ENCODE results near the gene SRXN1.
A peak's percentile ranks its signal among the peaks of the same experiment; 100 is the strongest.
"Not testable (repeated sequence)": the region's sequence is repeated elsewhere in the genome, so short reads cannot be mapped to it uniquely, and the experiment has no call there.

Gene SRXN1

DNA sequence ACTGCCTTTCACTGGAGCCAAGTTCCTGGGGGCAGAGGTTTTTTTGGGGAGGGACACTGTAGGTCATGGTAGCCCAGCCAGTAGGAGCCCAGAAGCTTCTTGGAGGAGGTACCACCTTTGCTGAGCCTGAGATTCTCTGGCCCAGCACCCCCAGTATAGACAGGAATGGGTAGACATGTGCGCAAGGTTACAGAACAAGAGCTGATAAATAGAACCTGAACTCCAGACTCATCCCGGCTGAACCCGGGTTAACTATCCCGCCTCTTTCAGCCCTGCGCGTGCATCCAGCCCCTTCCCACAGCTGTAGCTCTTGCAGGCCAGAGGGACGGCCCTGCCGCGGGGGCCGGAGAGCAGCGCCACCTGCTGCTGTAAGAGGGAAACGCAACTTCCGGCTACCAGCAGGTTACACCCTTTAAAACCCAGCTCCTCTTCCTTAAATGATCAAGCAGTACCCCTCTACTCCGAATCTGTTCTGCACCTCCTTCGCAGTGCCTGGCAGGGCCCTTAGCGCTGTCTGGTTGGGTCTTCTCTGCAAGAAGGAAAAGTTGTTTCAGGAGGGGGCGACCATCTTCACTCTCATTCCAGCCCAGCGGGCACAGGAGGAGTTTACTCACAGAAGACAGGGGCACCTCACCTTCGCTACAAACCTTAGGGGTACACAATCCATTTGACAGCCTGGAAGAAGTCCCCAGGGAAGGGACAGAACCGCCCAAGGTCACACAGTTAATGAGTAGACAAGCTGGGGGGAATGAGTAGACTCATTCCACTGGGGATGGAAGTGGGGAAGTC is 7.5 kb downstream of the SRXN1 start:
- H3K36me3 ChIP-seq (ENCODE audit: control insufficient read depth in 2 of 2, insufficient read depth in 2 of 2, low read length in 2 of 2), result peaks cover 22 to 31% of the 10 kb centered on the region in 2 donors
- no peak overlapping the region for H3K4me3 ChIP-seq (ENCODE audit: low read length in 2 of 2)
- H3K27me3 ChIP-seq (ENCODE audit: control insufficient read depth in 1 of 2, insufficient read depth in 2 of 2, low read length in 2 of 2), result peaks cover 4 to 8% of the 10 kb centered on the region in 2 donors
- H3K9ac ChIP-seq (ENCODE audit: low read length in 2 of 2), result no peak overlapping the region
- H3K9me3 ChIP-seq (ENCODE audit: control insufficient read depth in 2 of 2, low read length in 2 of 2), result peaks cover 6 to 7% of the 10 kb centered on the region in 2 donors
- peaks cover 11% of the 10 kb centered on the region for H3K4me1 ChIP-seq (ENCODE audit: control insufficient read depth, insufficient read depth, low read length)
- no peak overlapping the region for H3K27ac ChIP-seq (ENCODE audit: low read length)

DNA sequence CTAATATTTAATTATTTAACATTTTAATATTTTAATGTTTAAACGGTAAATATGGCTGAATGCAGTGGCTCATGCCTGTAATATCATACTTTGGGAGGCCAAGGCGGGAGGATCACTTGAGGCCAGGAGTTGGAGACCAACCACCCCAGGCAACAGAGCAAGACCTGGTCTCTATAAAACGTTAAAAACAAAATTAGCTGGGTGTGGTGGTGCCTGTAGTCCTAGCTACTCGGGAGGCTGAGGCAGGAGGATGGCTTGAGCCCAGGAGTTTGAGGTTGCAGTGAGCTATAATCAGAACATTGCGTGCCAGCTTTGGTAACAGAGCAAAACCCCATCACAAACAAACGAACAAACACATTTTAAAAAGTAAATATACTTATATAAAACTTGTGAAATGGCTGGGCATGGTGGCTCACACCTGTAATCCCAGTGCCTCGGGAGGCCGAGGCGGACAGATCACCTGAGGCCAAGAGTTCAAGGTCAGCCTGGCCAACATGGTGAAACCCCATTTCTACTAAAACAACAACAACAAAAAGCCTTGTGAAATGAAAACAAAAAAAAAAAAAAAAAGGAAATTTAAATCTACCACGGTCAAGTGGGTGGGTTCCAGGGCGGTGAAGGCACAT is 8.2 kb downstream of the SRXN1 start:
- H3K4me1 ChIP-seq (ENCODE audit: control insufficient read depth, insufficient read depth, low read length), result peaks cover 11% of the 10 kb centered on the region
- H3K9ac ChIP-seq (ENCODE audit: low read length in 2 of 2), result no peak overlapping the region
- H3K9me3 ChIP-seq (ENCODE audit: control insufficient read depth in 2 of 2, low read length in 2 of 2), result peaks cover 6 to 7% of the 10 kb centered on the region in 2 donors
- H3K36me3 ChIP-seq (ENCODE audit: control insufficient read depth in 2 of 2, insufficient read depth in 2 of 2, low read length in 2 of 2), result peaks cover 22 to 24% of the 10 kb centered on the region in 2 donors
- H3K27ac ChIP-seq (ENCODE audit: low read length), result no peak overlapping the region
- H3K4me3 ChIP-seq (ENCODE audit: low read length in 2 of 2), result no peak overlapping the region
- H3K27me3 ChIP-seq (ENCODE audit: control insufficient read depth in 1 of 2, insufficient read depth in 2 of 2, low read length in 2 of 2), result peaks cover 4 to 8% of the 10 kb centered on the region in 2 donors

DNA sequence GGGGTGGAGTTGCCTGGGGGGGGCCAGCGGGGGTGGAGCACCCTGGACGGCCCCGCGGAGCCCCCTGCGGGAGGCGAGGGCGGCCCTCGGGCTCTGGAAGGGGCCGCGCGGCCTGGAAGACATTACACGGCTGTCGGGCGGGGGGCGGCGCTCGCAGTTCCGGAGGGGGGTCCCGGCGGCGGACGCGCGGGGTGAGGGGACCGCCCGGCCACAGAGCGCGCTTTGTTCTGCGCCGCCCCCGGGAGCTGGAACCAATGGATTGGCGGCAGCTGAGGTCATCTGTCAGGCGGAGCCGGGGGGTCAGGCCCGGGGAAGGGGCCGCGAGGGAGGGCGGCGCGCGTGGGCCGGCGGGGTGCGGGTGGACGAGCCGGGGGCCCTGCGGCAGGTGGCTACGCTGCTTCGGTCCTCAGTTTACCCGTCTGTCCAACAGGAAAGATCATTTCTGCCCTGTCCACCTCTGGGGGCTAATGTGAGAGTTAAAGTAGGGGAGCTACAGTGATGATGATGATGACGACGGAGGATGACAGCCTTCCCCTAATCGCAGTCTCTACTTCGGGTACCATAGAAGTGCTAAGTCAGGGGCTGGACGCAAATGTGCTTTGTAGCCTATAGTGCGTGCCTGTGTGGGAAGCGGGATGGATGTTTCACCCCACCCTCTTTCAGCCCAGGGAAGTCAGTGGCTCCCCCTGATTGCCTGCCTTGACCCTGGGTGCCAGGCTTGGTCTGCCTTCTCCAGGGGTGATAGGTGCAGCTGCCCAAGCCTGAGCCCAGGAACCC is 10.4 kb downstream of the SRXN1 start:
- peaks cover 7 to 8% of the 10 kb centered on the region in 2 donors for H3K36me3 ChIP-seq (ENCODE audit: control insufficient read depth in 2 of 2, insufficient read depth in 2 of 2, low read length in 2 of 2)
- peaks cover 11% of the 10 kb centered on the region for H3K4me1 ChIP-seq (ENCODE audit: control insufficient read depth, insufficient read depth, low read length)
- H3K4me3 ChIP-seq (ENCODE audit: low read length in 2 of 2), result peak overlapping the region in 1 of 2 donors; percentile 55
- H3K27ac ChIP-seq (ENCODE audit: low read length), result no peak overlapping the region
- peaks cover 4 to 8% of the 10 kb centered on the region in 2 donors for H3K27me3 ChIP-seq (ENCODE audit: control insufficient read depth in 1 of 2, insufficient read depth in 2 of 2, low read length in 2 of 2)
- H3K9me3 ChIP-seq (ENCODE audit: control insufficient read depth in 2 of 2, low read length in 2 of 2), result no peaks in the 10 kb centered on the region
- H3K9ac ChIP-seq (ENCODE audit: low read length in 2 of 2), result no peak overlapping the region

DNA sequence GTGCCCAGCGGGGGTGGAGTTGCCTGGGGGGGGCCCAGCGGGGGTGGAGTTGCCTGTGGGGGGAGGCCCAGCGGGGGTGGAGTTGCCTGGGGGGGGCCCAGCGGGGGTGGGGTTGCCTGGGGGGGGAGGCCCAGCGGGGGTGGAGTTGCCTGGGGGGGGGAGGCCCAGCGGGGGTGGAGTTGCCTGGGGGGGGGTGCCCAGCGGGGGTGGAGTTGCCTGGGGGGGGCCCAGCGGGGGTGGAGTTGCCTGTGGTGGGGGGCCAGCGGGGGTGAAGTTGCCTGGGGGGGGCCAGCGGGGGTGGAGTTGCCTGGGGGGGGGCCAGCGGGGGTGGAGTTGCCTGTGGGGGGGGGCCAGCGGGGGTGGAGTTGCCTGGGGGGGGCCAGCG is 11.0 kb downstream of the SRXN1 start:
- H3K9me3 ChIP-seq (ENCODE audit: control insufficient read depth in 2 of 2, low read length in 2 of 2); H3K4me3 ChIP-seq (ENCODE audit: low read length in 2 of 2); H3K27ac ChIP-seq (ENCODE audit: low read length): not testable (repeated sequence)

DNA sequence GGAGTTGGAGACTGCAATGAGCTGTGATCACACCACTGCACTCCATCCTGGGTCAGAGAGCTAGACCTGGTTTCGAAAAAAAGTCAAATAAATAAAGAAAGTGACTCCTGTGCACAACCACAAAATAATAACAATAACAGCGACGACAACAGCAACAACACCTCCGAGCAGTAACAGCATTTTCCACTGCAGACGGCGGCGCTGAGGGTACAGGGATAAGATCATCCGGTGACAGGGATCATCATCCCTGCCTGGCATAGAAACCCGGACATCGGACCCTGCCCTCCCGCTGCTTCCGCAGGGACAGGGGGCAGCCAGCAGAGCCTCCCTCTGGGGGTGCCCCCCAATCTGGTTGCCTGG is 11.5 kb downstream of the SRXN1 start:
- Histone ChIP-seq H3K9me3 (ENCODE audit: control insufficient read depth in 2 of 2, low read length in 2 of 2) (no peaks in the 10 kb centered on the region), H3K36me3 (ENCODE audit: control insufficient read depth in 2 of 2, insufficient read depth in 2 of 2, low read length in 2 of 2) (no peaks in the 10 kb centered on the region), H3K4me3 (ENCODE audit: low read length in 2 of 2) (no peak overlapping the region), H3K27me3 (ENCODE audit: control insufficient read depth in 1 of 2, insufficient read depth in 2 of 2, low read length in 2 of 2) (peaks cover 5 to 8% of the 10 kb centered on the region in 2 donors), H3K9ac (ENCODE audit: low read length in 2 of 2) (no peak overlapping the region), H3K27ac (ENCODE audit: low read length) (no peak overlapping the region), H3K4me1 (ENCODE audit: control insufficient read depth, insufficient read depth, low read length) (peaks cover 11% of the 10 kb centered on the region)

More for the DNA sequence above, 11.0 kb downstream of the SRXN1 start:
- H3K9ac ChIP-seq (ENCODE audit: low read length in 2 of 2); H3K27me3 ChIP-seq (ENCODE audit: control insufficient read depth in 1 of 2, insufficient read depth in 2 of 2, low read length in 2 of 2); H3K36me3 ChIP-seq (ENCODE audit: control insufficient read depth in 2 of 2, insufficient read depth in 2 of 2, low read length in 2 of 2): not testable (repeated sequence)
- H3K4me1 ChIP-seq (ENCODE audit: control insufficient read depth, insufficient read depth, low read length), result peaks cover 11% of the 10 kb centered on the region

DNA sequence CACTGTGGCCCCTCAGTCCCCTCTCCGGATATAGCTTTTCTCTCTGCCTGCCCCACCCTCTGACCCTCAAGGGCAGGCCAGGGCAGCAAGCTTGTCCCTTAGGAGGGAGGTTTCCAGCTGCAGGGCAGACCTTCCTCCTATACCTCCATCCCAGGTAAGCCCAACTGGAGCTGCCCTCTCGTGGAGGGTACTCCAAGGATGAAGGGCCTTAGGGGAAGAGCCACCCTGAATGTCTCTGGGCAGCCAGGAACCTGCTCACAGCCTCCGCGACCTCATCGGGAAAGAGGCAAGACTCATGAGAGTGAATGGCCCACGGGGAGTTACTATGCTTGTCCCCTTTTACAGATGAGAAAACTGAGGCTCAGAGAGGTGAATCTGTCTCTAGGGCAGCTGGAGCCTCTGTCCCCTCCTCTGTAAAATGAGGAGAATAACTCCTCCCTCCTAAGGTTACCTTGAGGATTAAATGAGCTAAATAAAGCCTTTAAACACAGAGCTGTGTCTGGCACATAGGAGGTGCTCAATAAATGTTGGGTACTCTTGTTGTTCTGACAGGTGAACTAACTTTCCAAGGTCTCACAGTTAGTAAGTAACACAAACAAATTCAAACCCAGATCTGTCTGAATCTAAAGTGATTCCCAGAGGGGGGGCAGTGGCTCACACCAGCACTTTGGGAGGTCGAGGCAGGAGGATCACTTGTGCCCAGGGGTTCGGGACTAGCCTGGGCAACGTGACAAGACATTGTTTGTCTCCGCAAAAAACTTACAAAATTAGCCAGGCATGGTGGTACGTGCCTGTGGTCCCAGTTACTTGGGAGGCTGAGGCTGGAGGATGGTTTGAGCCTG is 12.1 kb downstream of the SRXN1 start:
- no peak overlapping the region for H3K4me3 ChIP-seq (ENCODE audit: low read length in 2 of 2)
- no peak overlapping the region for H3K27ac ChIP-seq (ENCODE audit: low read length)

DNA sequence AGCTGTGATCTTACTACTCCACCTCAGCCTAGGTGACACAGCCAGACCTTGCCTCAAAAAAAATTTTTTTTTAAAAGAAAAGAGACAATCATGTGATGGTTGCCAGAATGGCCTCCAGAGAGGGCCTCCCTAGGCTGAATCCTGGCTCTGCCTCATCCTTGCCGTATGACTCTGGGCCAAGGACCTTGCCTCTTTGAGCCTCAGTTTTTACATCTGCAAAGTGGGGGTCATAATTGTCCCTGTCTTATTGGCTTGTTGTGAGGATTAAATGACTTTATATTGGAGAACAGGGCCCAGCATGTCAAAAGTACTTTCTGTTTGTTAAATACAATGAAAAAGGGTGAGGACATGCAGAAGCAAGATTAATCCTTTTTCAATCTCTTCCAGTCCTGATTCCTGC is 14.4 kb downstream of the SRXN1 start:
- Histone ChIP-seq H3K4me3 (ENCODE audit: low read length in 2 of 2) (no peak overlapping the region), H3K27ac (ENCODE audit: low read length) (no peak overlapping the region), H3K4me1 (ENCODE audit: control insufficient read depth, insufficient read depth, low read length) (peaks cover 7% of the 10 kb centered on the region), H3K9me3 (ENCODE audit: control insufficient read depth in 2 of 2, low read length in 2 of 2) (no peaks in the 10 kb centered on the region), H3K27me3 (ENCODE audit: control insufficient read depth in 1 of 2, insufficient read depth in 2 of 2, low read length in 2 of 2) (peaks cover 12 to 20% of the 10 kb centered on the region in 2 donors), H3K9ac (ENCODE audit: low read length in 2 of 2) (no peak overlapping the region), H3K36me3 (ENCODE audit: control insufficient read depth in 2 of 2, insufficient read depth in 2 of 2, low read length in 2 of 2) (no peaks in the 10 kb centered on the region)

More for the DNA sequence above, 12.1 kb downstream of the SRXN1 start:
- peaks cover 6 to 8% of the 10 kb centered on the region in 2 donors for H3K27me3 ChIP-seq (ENCODE audit: control insufficient read depth in 1 of 2, insufficient read depth in 2 of 2, low read length in 2 of 2)
- H3K9me3 ChIP-seq (ENCODE audit: control insufficient read depth in 2 of 2, low read length in 2 of 2), result no peaks in the 10 kb centered on the region
- H3K36me3 ChIP-seq (ENCODE audit: control insufficient read depth in 2 of 2, insufficient read depth in 2 of 2, low read length in 2 of 2), result no peaks in the 10 kb centered on the region
- peaks cover 11% of the 10 kb centered on the region for H3K4me1 ChIP-seq (ENCODE audit: control insufficient read depth, insufficient read depth, low read length)
- H3K9ac ChIP-seq (ENCODE audit: low read length in 2 of 2), result no peak overlapping the region

DNA sequence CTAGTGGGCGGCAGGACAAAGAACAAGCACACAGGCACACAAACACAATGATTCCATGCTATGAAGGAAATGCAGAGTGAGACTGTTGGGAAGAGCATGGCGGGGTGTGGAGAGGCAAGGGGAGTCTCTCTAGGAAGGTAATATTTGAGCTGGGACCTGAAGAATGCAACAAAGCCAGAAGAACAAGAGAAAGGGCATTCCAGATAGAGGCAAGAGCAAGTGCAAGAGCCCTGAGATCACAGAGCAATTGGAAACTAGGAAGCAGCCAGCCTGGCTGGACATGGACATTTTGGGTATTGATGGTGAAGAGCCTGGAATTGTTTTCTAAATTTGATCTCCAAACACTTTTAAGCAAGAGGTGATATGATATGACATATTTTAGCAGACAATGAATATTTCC is 15.4 kb downstream of the SRXN1 start:
- peaks cover 6 to 16% of the 10 kb centered on the region in 2 donors for H3K27me3 ChIP-seq (ENCODE audit: control insufficient read depth in 1 of 2, insufficient read depth in 2 of 2, low read length in 2 of 2)
- no peak overlapping the region for H3K4me3 ChIP-seq (ENCODE audit: low read length in 2 of 2)
- no peak overlapping the region for H3K27ac ChIP-seq (ENCODE audit: low read length)
- H3K9ac ChIP-seq (ENCODE audit: low read length in 2 of 2), result no peak overlapping the region
- no peaks in the 10 kb centered on the region for H3K36me3 ChIP-seq (ENCODE audit: control insufficient read depth in 2 of 2, insufficient read depth in 2 of 2, low read length in 2 of 2)
- no peaks in the 10 kb centered on the region for H3K9me3 ChIP-seq (ENCODE audit: control insufficient read depth in 2 of 2, low read length in 2 of 2)
- peaks cover 3% of the 10 kb centered on the region for H3K4me1 ChIP-seq (ENCODE audit: control insufficient read depth, insufficient read depth, low read length)

DNA sequence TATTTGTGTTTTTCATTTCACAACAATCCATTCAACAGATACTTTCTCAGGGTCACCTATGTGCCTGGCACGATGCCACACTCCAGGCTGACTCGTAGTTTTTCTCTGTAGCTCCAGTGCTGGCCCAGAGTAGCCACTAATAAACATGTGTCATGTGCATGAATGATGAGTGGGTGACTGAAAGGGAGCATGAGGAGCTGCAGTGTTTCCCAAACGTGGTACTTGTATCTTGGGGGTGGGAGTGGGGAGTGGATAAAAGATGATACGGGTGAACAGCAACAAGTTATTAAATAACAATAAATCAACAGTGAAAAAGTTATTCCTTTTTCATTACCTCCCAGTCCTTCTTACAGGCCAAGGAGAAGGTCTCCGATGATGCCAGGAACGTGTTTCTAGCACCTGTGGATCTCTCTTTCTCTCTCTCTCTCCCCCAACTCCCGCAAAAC is 17.1 kb downstream of the SRXN1 start:
- Histone ChIP-seq H3K9me3 (ENCODE audit: control insufficient read depth in 2 of 2, low read length in 2 of 2) (no peaks in the 10 kb centered on the region), H3K9ac (ENCODE audit: low read length in 2 of 2) (no peak overlapping the region), H3K27me3 (ENCODE audit: control insufficient read depth in 1 of 2, insufficient read depth in 2 of 2, low read length in 2 of 2) (peaks cover 3 to 16% of the 10 kb centered on the region in 2 donors), H3K4me1 (ENCODE audit: control insufficient read depth, insufficient read depth, low read length) (no peaks in the 10 kb centered on the region), H3K4me3 (ENCODE audit: low read length in 2 of 2) (no peak overlapping the region), H3K36me3 (ENCODE audit: control insufficient read depth in 2 of 2, insufficient read depth in 2 of 2, low read length in 2 of 2) (no peaks in the 10 kb centered on the region), H3K27ac (ENCODE audit: low read length) (no peak overlapping the region)
